IPS-15b (cell line): ENCODE measurements around the gene F10.

ENCODE experiments used
- H3K27me3 ChIP-seq: one replicate; pipeline ENCODE4 v1.6.1; 2013; ENCODE audit warnings: low read length; ENCODE audit not compliant: control insufficient read depth, insufficient read depth
- H3K36me3 ChIP-seq: one replicate; pipeline ENCODE4 v1.6.1; 2013; ENCODE audit warnings: low read length; ENCODE audit not compliant: control insufficient read depth, insufficient read depth
- H3K4me1 ChIP-seq: one replicate; pipeline ENCODE4 v1.6.1; 2013; ENCODE audit warnings: mild to moderate bottlenecking, low read length; ENCODE audit not compliant: control insufficient read depth, insufficient read depth
- H3K4me3 ChIP-seq: one replicate; pipeline ENCODE4 v1.5.1; 2013; ENCODE audit warnings: low read depth, low read length
- H3K9ac ChIP-seq: one replicate; pipeline ENCODE4 v1.6.1; 2013; ENCODE audit warnings: low read depth, mild to moderate bottlenecking, low read length
- H3K9me3 ChIP-seq: one replicate; pipeline ENCODE4 v1.6.1; 2013; ENCODE audit warnings: mild to moderate bottlenecking, low read length; ENCODE audit not compliant: control insufficient read depth, insufficient read depth

The F10 gene

DNA sequence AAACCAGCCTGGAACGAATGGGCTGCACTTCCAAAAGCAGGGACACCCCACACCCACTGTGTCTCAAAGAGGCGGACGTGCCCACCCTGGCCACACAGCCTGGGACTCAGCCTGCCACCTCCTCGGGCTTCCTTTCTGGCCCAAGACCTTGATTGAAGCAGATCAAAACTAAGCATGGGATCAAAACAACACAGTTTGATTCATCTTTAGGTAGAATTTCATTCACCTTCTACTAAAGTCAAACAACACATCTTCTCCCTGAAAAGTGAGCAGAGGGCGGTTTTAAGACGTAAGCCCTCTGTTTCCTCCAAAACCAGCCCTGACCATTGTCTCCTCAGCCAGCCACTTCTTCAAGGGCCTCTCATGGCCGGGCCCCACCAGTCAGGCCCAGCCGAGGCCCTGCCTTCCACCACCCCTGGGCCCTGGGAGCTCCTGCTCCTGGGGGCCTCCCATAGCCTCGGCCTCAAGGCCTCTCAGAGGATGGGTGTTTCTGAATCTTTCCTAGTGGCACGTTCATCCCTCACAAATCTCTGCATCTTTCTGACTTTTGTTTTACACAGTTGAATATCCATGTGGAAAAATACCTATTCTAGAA, 6.3 kb upstream of the F10 start:
- Histone ChIP-seq H3K27me3 (peaks cover 4% of the 10 kb centered on the region), H3K36me3 (no peaks in the 10 kb centered on the region), H3K9me3 (no peaks in the 10 kb centered on the region), H3K4me3 (no peak overlapping the region), H3K9ac (no peak overlapping the region), H3K4me1 (no peaks in the 10 kb centered on the region)

DNA sequence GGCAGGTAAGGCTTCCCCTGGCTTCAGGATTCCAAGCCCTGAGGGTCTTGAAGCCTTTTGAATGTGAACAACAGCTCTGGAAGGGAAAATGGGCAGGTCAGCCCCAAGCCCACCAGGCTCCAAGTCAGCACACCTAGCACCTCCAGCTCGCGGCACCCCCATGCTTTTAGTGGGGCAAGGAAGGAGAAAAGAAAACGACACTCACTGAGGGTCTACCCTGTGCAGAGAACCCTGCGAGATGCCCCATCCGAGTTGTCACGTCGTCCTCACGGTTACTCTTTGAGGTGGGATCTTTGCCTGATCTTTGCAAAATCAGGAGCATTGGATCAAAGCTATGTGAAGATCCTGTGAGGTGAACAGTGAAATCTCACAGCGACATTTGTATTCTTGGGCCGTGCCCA, 5.7 kb upstream of the F10 start:
- H3K9ac ChIP-seq, result no peak overlapping the region

DNA sequence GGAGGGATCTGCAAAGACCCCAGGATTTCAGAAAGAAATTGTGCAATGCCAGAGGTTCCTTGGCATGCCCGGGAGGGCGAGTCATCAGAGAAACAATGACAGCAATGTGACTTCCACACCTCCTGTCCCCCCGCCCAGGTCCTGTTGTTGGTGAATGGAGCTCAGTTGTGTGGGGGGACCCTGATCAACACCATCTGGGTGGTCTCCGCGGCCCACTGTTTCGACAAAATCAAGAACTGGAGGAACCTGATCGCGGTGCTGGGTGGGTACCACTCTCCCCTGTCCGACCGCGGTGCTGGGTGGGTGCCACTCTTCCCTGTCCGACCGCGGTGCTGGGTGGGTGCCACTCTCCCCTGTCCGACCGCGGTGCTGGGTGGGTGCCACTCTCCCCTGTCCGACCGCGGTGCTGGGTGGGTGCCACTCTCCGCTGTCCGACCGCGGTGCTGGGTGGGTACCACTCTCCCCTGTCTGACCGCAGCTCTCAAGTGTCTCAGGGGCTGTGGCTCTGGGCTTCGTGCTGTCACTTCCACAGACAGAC, 5.2 kb upstream of the F10 start:
- Histone ChIP-seq H3K27me3 (no peaks in the 10 kb centered on the region), H3K36me3 (no peaks in the 10 kb centered on the region), H3K9ac (no peak overlapping the region), H3K4me3 (no peak overlapping the region), H3K4me1 (no peaks in the 10 kb centered on the region), H3K9me3 (no peaks in the 10 kb centered on the region)

More for the DNA sequence above, 5.7 kb upstream of the F10 start:
- Histone ChIP-seq H3K36me3 (no peaks in the 10 kb centered on the region), H3K27me3 (peaks cover 2% of the 10 kb centered on the region), H3K4me1 (no peaks in the 10 kb centered on the region), H3K9me3 (no peaks in the 10 kb centered on the region), H3K4me3 (no peak overlapping the region)

DNA sequence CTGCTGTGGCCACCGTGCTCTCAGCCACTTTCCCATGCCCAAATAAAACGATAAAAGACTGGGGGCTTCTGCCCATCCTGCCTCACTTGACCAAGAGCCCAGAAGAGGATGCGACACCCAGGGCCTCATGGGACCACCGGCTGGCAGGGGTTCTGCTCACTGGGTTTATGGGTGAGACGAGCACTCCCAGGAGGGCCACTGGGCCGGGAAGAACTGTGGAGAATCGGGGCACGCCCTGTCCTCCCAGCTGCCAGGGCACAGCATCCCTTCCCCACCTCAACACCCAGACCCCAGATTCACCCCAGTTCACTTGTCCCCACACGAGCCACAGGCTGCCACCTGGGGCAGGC, 4.7 kb upstream of the F10 start:
- no peaks in the 10 kb centered on the region for H3K27me3 ChIP-seq
- no peak overlapping the region for H3K4me3 ChIP-seq
- H3K4me1 ChIP-seq, result no peaks in the 10 kb centered on the region
- H3K36me3 ChIP-seq, result no peaks in the 10 kb centered on the region
- H3K9me3 ChIP-seq, result no peaks in the 10 kb centered on the region
- no peak overlapping the region for H3K9ac ChIP-seq

DNA sequence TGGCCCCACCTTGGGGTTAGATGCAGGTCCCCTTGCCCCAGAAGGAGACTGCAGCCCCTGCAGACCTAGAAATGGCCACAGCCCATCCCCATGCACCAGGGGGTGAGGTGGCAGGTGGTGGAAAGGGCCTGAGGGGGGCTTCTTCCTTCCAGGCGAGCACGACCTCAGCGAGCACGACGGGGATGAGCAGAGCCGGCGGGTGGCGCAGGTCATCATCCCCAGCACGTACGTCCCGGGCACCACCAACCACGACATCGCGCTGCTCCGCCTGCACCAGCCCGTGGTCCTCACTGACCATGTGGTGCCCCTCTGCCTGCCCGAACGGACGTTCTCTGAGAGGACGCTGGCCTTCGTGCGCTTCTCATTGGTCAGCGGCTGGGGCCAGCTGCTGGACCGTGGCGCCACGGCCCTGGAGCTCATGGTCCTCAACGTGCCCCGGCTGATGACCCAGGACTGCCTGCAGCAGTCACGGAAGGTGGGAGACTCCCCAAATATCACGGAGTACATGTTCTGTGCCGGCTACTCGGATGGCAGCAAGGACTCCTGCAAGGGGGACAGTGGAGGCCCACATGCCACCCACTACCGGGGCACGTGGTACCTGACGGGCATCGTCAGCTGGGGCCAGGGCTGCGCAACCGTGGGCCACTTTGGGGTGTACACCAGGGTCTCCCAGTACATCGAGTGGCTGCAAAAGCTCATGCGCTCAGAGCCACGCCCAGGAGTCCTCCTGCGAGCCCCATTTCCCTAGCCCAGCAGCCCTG, 4.2 kb upstream of the F10 start:
- Histone ChIP-seq H3K4me3 (no peak overlapping the region), H3K9me3 (no peaks in the 10 kb centered on the region), H3K4me1 (no peaks in the 10 kb centered on the region), H3K36me3 (no peaks in the 10 kb centered on the region), H3K9ac (no peak overlapping the region), H3K27me3 (no peaks in the 10 kb centered on the region)

DNA sequence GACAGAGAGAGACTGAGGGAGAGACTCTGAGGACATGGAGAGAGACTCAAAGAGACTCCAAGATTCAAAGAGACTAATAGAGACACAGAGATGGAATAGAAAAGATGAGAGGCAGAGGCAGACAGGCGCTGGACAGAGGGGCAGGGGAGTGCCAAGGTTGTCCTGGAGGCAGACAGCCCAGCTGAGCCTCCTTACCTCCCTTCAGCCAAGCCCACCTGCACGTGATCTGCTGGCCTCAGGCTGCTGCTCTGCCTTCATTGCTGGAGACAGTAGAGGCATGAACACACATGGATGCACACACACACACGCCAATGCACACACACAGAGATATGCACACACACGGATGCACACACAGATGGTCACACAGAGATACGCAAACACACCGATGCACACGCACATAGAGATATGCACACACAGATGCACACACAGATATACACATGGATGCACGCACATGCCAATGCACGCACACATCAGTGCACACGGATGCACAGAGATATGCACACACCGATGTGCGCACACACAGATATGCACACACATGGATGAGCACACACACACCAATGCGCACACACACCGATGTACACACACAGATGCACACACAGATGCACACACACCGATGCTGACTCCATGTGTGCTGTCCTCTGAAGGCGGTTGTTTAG, 3.3 kb upstream of the F10 start:
- no peaks in the 10 kb centered on the region for H3K27me3 ChIP-seq
- no peaks in the 10 kb centered on the region for H3K36me3 ChIP-seq
- no peak overlapping the region for H3K4me3 ChIP-seq
- H3K9ac ChIP-seq, result no peak overlapping the region
- H3K9me3 ChIP-seq, result no peaks in the 10 kb centered on the region
- no peaks in the 10 kb centered on the region for H3K4me1 ChIP-seq

DNA sequence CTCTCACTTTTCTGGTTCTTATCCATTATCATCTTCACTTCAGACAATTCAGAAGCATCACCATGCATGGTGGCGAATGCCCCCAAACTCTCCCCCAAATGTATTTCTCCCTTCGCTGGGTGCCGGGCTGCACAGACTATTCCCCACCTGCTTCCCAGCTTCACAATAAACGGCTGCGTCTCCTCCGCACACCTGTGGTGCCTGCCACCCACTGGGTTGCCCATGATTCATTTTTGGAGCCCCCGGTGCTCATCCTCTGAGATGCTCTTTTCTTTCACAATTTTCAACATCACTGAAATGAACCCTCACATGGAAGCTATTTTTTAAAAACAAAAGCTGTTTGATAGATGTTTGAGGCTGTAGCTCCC, 2.8 kb upstream of the F10 start:
- H3K4me1 ChIP-seq, result no peaks in the 10 kb centered on the region
- no peaks in the 10 kb centered on the region for H3K36me3 ChIP-seq
- no peak overlapping the region for H3K4me3 ChIP-seq
- no peaks in the 10 kb centered on the region for H3K9me3 ChIP-seq
- H3K9ac ChIP-seq, result no peak overlapping the region
- no peaks in the 10 kb centered on the region for H3K27me3 ChIP-seq

DNA sequence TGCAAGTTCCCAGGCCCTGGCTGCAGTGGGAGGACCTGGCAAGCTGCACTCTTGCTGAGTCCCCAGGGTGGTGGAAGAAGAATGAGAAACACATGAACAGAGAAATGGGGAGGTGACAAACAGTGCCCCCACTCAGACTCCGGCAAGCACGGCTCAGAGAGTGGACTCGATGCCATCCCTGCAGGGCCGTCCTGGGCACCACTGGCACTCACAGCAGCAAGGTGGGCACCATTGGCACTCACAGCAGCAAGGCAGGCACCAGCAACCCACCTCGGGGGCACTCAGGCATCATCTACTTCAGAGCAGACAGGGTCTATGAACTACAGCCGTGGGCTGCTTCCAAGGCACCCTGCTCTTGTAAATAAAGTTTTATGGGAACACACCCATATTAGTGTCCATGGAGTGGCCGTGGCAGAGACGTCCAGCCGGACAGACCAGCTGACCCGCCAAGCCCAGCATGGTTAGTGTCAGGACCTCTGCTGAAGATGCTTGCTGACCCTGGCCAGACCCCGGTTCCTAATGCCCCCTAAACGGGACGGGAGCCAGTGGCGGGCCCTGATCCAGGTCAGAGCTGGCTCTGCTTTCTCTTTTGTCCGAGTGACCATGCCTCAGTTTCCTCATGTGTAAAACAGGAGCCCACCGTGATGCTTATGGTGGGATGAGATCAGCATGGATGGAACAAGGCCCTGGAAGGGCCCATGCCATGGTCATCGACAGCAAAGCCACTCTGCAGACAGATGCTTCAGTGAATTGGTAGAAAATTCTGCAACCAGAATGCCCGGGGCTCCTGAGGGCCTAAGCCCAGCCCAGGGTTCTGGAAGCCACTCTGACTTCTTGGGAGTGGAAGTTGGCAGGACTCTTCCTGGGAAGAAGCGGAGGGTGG, 2.1 kb upstream of the F10 start:
- Histone ChIP-seq H3K27me3 (no peaks in the 10 kb centered on the region), H3K9ac (no peak overlapping the region)

DNA sequence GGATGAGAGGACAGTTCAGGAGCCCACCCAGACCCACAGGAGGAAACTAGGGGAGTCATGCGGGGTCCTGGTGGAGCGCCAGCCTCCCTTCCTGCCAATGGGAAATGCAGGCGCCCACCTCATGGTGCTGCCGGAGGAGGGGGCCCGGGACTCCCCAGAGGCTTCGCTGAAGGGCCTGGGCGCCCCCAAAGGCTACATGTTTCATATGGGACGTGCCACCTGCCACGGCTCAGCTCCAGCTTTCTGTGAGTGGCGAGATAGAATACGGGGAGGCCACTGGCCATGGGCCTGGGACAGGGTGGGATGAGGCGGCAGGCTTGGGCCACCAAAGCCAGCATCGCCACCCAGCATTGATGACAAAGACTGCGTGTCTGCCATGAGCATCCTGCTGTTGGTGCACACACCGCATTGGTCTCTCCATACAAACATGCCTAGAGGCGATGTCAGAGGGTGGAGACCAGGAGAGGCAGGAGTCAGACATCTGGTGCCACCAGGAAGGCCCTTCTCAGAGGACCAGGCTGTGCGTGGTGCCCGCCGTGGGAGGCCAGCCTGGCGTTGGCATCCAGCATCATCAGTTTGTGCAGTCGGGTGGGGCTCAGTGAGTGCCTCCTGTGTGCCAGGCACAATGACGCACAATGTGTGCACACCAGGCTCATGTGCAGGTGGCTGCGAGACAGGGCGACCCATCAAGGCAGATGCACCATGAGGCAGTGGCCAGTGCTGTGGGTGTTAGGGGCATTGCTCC, 1.2 kb upstream of the F10 start:
- H3K36me3 ChIP-seq, result no peaks in the 10 kb centered on the region
- no peak overlapping the region for H3K4me3 ChIP-seq
- no peaks in the 10 kb centered on the region for H3K27me3 ChIP-seq
- no peaks in the 10 kb centered on the region for H3K9me3 ChIP-seq
- no peak overlapping the region for H3K9ac ChIP-seq
- H3K4me1 ChIP-seq, result no peaks in the 10 kb centered on the region

More for the DNA sequence above, 2.1 kb upstream of the F10 start:
- no peaks in the 10 kb centered on the region for H3K9me3 ChIP-seq
- no peaks in the 10 kb centered on the region for H3K36me3 ChIP-seq
- H3K4me3 ChIP-seq, result no peak overlapping the region
- no peaks in the 10 kb centered on the region for H3K4me1 ChIP-seq

DNA sequence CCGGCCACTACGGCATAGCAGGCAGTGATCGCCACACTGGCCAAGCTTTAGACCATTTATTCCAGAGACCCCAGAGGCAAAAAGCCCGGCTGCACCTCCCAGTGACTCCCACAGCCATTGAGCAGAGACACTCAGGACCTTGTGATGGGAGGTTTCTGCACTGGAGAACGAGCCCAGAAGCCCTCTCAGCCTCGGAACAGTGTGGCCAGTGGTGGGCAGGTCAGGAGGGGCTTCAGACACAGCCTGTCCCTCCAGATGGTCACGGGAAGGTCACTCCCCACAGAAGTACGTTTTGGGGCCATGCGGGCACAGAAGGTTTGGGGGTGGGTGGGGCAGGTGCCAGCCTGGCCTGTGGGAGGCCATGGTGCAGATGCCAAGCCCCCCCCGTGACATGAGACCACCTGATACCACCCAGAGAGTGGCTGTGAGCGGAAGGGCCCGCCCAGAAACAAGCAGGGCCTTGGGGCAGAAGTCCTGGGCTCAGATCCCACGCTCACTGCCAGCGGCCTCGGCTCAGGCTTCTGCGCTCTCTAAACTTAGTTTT, 599 bp upstream of the F10 start:
- Histone ChIP-seq H3K36me3 (no peaks in the 10 kb centered on the region), H3K4me1 (no peaks in the 10 kb centered on the region), H3K9ac (no peak overlapping the region), H3K4me3 (no peak overlapping the region), H3K27me3 (no peaks in the 10 kb centered on the region), H3K9me3 (no peaks in the 10 kb centered on the region)
